ENCODE data around the gene TECPR2.

GRCh38 chr14:102548616-102549240 is 186.0 kb downstream of the TECPR2 start:
- TF ChIP-seq CTCF (IDR thresholded peaks at IDR 0.05) (no peak), EZH2phosphoT487 (IDR thresholded peaks at IDR 0.05) (no peak)

Data from neural progenitor cell (in vitro differentiated cells).